HepG2 (cell line): ENCODE results near the gene METTL22. TPM values are rescaled to one million over a fixed set of nuclear protein-coding genes. Genes with fewer than 3 reads are reported as not detected.
A peak's percentile ranks its signal among the peaks of the same experiment; 100 is the strongest.

Experiments
- BCL3 ChIP-seq: sonication (generic); formaldehyde crosslinking; IDR thresholded peaks from 2 replicates; pipeline ENCODE4 v1.5.1; 2020; ENCODE audit warnings: mild to moderate bottlenecking, missing genetic modification reagents, moderate library complexity
- CCAR2 ChIP-seq: fragments of 200-400 bp; formaldehyde crosslinking; optimal IDR thresholded peaks from 2 replicates; pipeline ENCODE3; 2018; ENCODE audit warnings: low read depth, mild to moderate bottlenecking, low read length, moderate library complexity
- CREB1 ChIP-seq, 2 experiments: fragments of 450-650 bp in 1 of 2; IDR thresholded peaks; 2 replicates each; pipeline ENCODE4 v1.6.1; 2016 to 2017; ENCODE audit warnings: control low read depth in 1 of 2, mild to moderate bottlenecking in 1 of 2, missing compliant biosample characterization in 1 of 2, missing genetic modification characterization in 1 of 2
- E2F1 ChIP-seq: sonication (generic); formaldehyde crosslinking; IDR thresholded peaks from 2 replicates; pipeline ENCODE4 v1.5.0; 2020; ENCODE audit warnings: missing genetic modification reagents
- ERF ChIP-seq: IDR thresholded peaks from 2 replicates; pipeline ENCODE4 v1.6.1; 2018; ENCODE audit warnings: missing biosample characterization, missing genetic modification reagents
- FOXA1 ChIP-seq, 2 experiments: fragments of 450-650 bp in 1 of 2; sonication (generic) in 1 of 2; formaldehyde crosslinking in 1 of 2; IDR thresholded peaks; 2 replicates each; pipeline versions ENCODE4 v1.4.0 to v1.6.1; 2016 to 2020; ENCODE audit warnings: missing genetic modification reagents in 1 of 2
- FOXK1 ChIP-seq: sonication (generic); formaldehyde crosslinking; IDR thresholded peaks from 2 replicates; pipeline ENCODE4 v1.4.0; 2020; ENCODE audit warnings: low read depth, missing genetic modification reagents, borderline replicate concordance
- FOXP1 ChIP-seq, 2 experiments: fragments of 450-650 bp in 1 of 2; IDR thresholded peaks; 2 replicates each; pipeline ENCODE4 v1.6.1; 2017 to 2018; ENCODE audit warnings: antibody characterized with exemption in 1 of 2
- IRF2 ChIP-seq: IDR thresholded peaks from 2 replicates; pipeline ENCODE4 v1.6.1; 2018; ENCODE audit warnings: missing genetic modification reagents, missing compliant biosample characterization
- KLF16 ChIP-seq, 2 experiments: sonication (generic) in 1 of 2; formaldehyde crosslinking in 1 of 2; IDR thresholded peaks; 2 replicates each; pipeline versions ENCODE4 v1.6.1 to v1.8.0; 2016 to 2023; ENCODE audit warnings: missing genetic modification reagents in 2 of 2, missing compliant biosample characterization in 1 of 2
- MAFK ChIP-seq, 2 experiments: IDR thresholded peaks in 1 of 2; conservative IDR thresholded peaks in 1 of 2; 2 replicates each; pipeline ENCODE4 v1.6.1; 2011; ENCODE audit warnings: improper control_type of control experiment in 2 of 2, low read length in 2 of 2
- MEIS1 ChIP-seq: sonication (generic); formaldehyde crosslinking; IDR thresholded peaks from 2 replicates; pipeline ENCODE4 v1.9.0; 2021; ENCODE audit warnings: mild to moderate bottlenecking, missing genetic modification reagents, moderate library complexity, borderline replicate concordance
- NFE2 ChIP-seq: sonication (generic); formaldehyde crosslinking; IDR thresholded peaks from 2 replicates; pipeline ENCODE4 v1.4.0; 2020; ENCODE audit warnings: missing genetic modification reagents
- SIN3B ChIP-seq: fragments of 150-350 bp; IDR thresholded peaks from 2 replicates; pipeline ENCODE4 v1.6.1; 2014; ENCODE audit warnings: low read length
- SIX1 ChIP-seq: sonication (generic); formaldehyde crosslinking; IDR thresholded peaks from 2 replicates; pipeline ENCODE4 v1.4.0; 2020; ENCODE audit warnings: missing genetic modification reagents, borderline replicate concordance
- SP1 ChIP-seq, 2 experiments: fragments of 450-650 bp in 1 of 2; sonication (generic) in 1 of 2; formaldehyde crosslinking in 1 of 2; IDR thresholded peaks; 2 replicates each; pipeline versions ENCODE4 v1.4.0 to v1.6.1; 2016 to 2020; ENCODE audit warnings: missing genetic modification reagents in 1 of 2
- TFDP1 ChIP-seq: IDR thresholded peaks from 2 replicates; pipeline ENCODE4 v1.6.1; 2016; ENCODE audit warnings: missing compliant biosample characterization, missing genetic modification reagents, borderline replicate concordance
- TFDP2 ChIP-seq: sonication (generic); formaldehyde crosslinking; IDR thresholded peaks from 2 replicates; pipeline ENCODE4 v1.4.0; 2020; ENCODE audit warnings: missing genetic modification reagents
- TGIF2 ChIP-seq: IDR thresholded peaks from 2 replicates; pipeline ENCODE4 v1.6.1; 2016; ENCODE audit warnings: control low read depth, missing compliant biosample characterization
- ZNF292 ChIP-seq: sonication (generic); formaldehyde crosslinking; IDR thresholded peaks from 2 replicates; pipeline ENCODE4 v1.8.1; 2022; ENCODE audit warnings: mild to moderate bottlenecking, low read depth, missing genetic modification reagents, borderline replicate concordance
- ZNF619 ChIP-seq: sonication (generic); formaldehyde crosslinking; IDR thresholded peaks from 2 replicates; pipeline ENCODE4 v1.4.0; 2020; ENCODE audit warnings: mild to moderate bottlenecking, missing genetic modification reagents
- ZNF781 ChIP-seq: sonication (generic); formaldehyde crosslinking; IDR thresholded peaks from 2 replicates; pipeline ENCODE4 v1.5.1; 2020; ENCODE audit warnings: borderline replicate concordance, mild to moderate bottlenecking, missing genetic modification reagents; ENCODE audit errors: not compliant biosample characterization
- polyA plus RNA-seq, 8 experiments: library from polyadenylated mRNA; depleted of rRNA in 3 of 8; stranded (reverse) in 7 of 8; unstranded in 1 of 8; fragments of >200 nt; fragmentation: Illumina TruSeq in 4 of 8; extraction: Trizol in 4 of 8; gene quantifications; 2 replicates each; pipeline versions ENCODE4 v1.2.1 to v1.2.3, GENCODE V29; 2011 to 2016; ENCODE audit warnings: low read depth in 4 of 8, missing spikeins in 1 of 8, mixed read lengths in 1 of 8; ENCODE audit not compliant: insufficient read depth in 1 of 8
- total RNA-seq, 5 experiments: library from RNA; depleted of rRNA; stranded (reverse); fragments of >200 nt; fragmentation: Illumina TruSeq; extraction: Trizol; gene quantifications; 2 replicates each; pipeline ENCODE4 v1.2.3, GENCODE V29; 2016; ENCODE audit warnings: low read depth in 1 of 5
- TF ChIP-seq, protein P1 (sequence below): sonication (generic); formaldehyde crosslinking; IDR thresholded peaks from 2 replicates; pipeline ENCODE4 v1.4.0; 2020; ENCODE audit warnings: missing genetic modification reagents

The METTL22 gene
- total and polyA plus RNA-seq, 2 of the 13 experiments (the other 11 are each of a cell fraction or from before 2014, with no cell fraction given), result 36.2 to 94.8 TPM

DNA sequence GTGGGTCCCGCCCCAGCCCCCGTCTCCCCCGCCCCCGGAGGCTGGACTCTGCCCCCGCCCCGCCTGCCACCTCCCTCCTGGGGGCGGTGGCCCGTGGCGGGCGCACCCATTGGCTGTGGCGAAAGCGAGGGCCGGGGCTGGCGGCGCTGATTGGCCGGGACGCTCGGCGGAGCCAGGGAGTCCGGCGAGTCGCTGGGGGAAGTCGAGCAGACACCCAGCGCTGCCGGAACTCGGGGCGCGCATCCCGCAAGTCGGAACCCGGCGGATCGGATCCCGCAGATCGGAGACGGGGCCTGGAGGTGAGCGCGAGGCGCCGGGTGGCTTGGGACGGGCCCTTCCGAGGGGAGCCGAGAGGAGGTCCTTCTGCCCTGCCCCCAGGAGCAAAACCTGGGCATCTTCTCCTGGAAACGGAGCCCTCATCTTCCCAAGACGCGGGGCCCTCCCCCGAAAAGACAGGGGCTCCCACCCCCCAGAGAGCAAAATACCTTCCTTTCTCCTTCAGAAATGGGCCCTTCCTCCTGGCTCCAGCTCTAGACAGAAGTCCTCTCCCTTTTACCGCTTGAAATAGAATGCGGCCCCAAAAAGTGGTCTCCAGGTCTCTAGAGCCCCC, 53.0 kb downstream of the METTL22 start, which contains the start of gene ABAT (continued):
- TF ChIP-seq SP1 (IDR thresholded peaks at IDR 0.05), result no peak
- TF ChIP-seq SP1 (CRISPR knock-in tag; IDR thresholded peaks at IDR 0.05), result peak; percentile 76
- TF ChIP-seq TFDP2 (CRISPR knock-in tag), result no peak
- no peak for TF ChIP-seq SIX1 (CRISPR knock-in tag)
- TF ChIP-seq, protein P1, sequence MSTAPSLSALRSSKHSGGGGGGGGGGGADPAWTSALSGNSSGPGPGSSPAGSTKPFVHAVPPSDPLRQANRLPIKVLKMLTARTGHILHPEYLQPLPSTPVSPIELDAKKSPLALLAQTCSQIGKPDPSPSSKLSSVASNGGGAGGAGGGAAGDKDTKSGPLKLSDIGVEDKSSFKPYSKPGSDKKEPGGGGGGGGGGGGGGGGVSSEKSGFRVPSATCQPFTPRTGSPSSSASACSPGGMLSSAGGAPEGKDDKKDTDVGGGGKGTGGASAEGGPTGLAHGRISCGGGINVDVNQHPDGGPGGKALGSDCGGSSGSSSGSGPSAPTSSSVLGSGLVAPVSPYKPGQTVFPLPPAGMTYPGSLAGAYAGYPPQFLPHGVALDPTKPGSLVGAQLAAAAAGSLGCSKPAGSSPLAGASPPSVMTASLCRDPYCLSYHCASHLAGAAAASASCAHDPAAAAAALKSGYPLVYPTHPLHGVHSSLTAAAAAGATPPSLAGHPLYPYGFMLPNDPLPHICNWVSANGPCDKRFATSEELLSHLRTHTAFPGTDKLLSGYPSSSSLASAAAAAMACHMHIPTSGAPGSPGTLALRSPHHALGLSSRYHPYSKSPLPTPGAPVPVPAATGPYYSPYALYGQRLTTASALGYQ (CRISPR knock-in tag), result no peak
- TF ChIP-seq ERF, result peak; percentile 84
- TF ChIP-seq FOXP1 (IDR thresholded peaks at IDR 0.05), result no peak
- no peak for TF ChIP-seq FOXP1 (CRISPR knock-in tag; IDR thresholded peaks at IDR 0.05)
- 0 out of 2 replicates have a peak, but pooled peaks have one; percentile 45 for TF ChIP-seq FOXK1 (CRISPR knock-in tag)
- peak in 1 of 2 experiments; percentile 75; a peak in 1 of 4 replicates for TF ChIP-seq KLF16 (CRISPR knock-in tag; IDR thresholded peaks at IDR 0.05)
- peak; percentile 93 for TF ChIP-seq TGIF2
- no peak for TF ChIP-seq FOXA1 (IDR thresholded peaks at IDR 0.05)
- no peak; the same call in 1 of the 2 replicates for TF ChIP-seq FOXA1 (CRISPR knock-in tag; IDR thresholded peaks at IDR 0.05)
- no peak for TF ChIP-seq E2F1 (CRISPR knock-in tag)
- TF ChIP-seq SIN3B, result peak; percentile 44; the same call in 1 of the 2 replicates
- TF ChIP-seq ZNF619, result no peak
- no peak for TF ChIP-seq CCAR2
- TF ChIP-seq ZNF292 (CRISPR knock-in tag), result no peak
- peak; percentile 57; the same call in 1 of the 2 replicates for TF ChIP-seq MEIS1 (CRISPR knock-in tag)
- TF ChIP-seq ZNF781, result no peak
- TF ChIP-seq TFDP1 (CRISPR knock-in tag), result peak; percentile 68; the same call in 1 of the 2 replicates
- TF ChIP-seq CREB1 (IDR thresholded peaks at IDR 0.05), result peak; percentile 26; the same call in 1 of the 2 replicates
- no peak for TF ChIP-seq CREB1 (CRISPR knock-in tag; IDR thresholded peaks at IDR 0.05)
- no peak for TF ChIP-seq MAFK (conservative IDR thresholded peaks at IDR 0.05 in 1 of 2, IDR thresholded peaks at IDR 0.05 in 1 of 2; ENCODE audit: low read length in 2 of 2)
- TF ChIP-seq BCL3, result no peak
- no peak for TF ChIP-seq NFE2 (CRISPR knock-in tag)
- peak; percentile 28; the same call in 1 of the 2 replicates for TF ChIP-seq IRF2
